GM19025 (cell line): ENCODE data around the gene SBNO2.
"Not testable (repeated sequence)": the region's sequence is repeated elsewhere in the genome, so short reads cannot be mapped to it uniquely, and the experiment has no call there.

Experiments used
- ATAC-seq: cut with Tn5 transposase; IDR thresholded peaks from one replicate; pipeline ENCODE4 v1.9.1; 2021; ENCODE audit warnings: mild to moderate bottlenecking, low read depth, moderate library complexity; ENCODE audit not compliant: unreplicated experiment

SBNO2 gene

DNA sequence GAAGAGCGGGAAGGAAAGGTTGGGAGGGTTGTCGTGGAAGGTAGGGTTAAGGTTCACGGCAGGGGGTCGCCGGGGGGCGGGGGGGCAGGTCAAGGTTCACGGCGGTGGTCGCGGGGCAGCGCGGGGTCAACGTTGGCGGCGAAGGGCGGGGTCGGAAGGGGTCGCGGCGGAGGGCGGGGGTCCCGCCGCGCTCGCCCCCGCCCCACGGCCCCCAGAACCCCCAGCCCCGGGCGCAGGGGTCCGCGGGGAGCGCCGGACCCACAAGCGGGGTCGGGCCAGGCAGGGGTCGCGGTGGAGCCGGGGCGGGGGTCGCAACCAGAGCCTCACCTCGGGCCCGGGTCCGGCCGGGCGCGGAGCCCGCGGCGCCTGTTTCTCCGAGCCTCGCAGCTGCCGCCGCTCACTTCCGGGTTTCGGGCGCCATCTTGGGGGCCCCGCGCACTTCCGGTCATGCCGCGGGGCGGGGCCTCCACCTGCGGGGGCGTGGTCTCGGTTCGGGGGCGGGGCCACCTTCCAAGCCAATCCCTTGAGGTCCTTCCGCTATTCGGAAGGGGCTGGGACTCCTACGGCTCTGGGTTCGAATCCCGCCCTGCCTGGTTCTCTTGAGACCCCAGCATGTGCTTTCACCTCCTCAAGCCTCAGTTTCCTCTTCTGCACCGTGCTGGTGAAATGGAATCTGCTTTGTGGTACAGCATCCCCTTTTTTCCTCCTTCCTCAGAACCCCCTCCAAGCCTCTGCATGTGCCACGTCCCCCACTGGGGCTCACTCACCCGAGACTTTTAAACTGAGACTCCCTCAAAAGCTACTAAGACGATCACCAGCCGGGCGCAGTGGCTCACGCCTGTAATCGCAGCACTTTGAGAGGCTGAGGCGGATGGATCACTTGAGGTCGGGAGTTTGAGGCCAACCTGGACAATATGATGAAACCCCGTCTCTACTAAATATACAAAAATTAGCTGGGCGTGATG, at the start of gene SBNO2:
TSS of gene SBNO2 (minus strand) at position 424 of the 965 bp plus-strand sequence. CDS start 19,992 bp downstream, outside the sequence.
- ATAC-seq, result no peak

DNA sequence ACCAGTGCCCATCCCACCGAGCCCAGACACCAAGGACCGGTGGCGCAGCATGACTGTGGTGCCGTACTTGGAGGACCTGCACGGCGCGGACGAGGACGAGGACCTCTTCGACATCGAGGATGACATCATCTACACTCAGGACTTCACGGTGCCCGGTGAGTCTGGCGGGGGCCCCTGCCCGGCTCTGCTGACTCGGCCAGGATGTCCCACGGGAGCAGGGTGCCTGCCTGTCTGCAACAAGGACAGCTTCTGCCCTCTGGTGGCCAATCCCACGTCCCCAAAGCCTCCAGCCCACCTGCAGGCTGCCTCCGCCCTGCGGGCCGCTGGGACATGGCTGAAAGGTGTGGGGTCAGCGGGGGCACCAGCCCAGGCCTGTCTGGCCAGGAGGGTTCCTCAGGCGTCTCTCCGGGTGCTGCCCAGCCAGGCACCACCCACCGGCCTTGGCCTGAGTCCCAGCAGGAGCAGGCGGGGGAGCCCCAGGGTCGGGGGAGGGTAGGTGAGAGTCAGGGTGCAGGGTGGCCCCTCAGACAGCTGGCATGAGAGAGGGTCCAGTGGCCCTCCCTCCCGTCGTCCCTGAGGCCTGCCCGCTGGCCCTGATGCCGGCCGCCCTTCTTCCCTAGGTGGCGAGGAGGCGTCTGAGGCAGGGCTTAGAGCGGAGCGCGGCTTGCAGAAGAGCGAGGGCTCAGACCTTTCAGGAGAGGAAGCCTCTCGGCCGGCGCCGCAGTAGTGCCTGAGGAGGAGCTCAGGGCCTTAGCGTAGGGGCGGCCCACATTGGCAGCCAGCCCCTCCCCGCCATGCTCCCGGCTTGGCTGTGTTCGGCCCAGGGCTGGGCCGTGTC, 49.2 kb upstream of the SBNO2 start:
- ATAC-seq, result no peak

DNA sequence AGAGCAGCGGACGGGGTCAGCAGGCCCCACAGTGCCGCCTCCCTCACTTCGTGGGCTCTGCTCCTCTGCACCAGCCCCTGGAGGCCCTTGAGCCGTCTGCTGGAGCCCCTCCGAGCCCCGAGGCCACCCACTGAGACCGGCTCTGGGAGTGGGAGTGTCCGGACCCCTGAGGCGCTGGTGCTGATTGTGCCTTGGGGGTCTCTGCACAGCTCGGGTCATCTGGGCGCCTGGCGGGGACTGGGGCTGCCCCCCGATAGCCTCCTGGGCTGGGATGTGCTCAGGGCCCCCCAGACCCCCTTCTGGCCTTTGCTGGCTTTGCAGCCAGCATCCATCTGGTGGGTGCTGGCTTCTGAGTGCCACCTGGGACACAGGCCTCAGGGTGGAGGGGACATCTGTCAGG, 48.3 kb upstream of the SBNO2 start:
- no peak for ATAC-seq

GRCh38 chr19:1221904-1222255, 47.8 kb upstream of the SBNO2 start:
- no peak for ATAC-seq

DNA sequence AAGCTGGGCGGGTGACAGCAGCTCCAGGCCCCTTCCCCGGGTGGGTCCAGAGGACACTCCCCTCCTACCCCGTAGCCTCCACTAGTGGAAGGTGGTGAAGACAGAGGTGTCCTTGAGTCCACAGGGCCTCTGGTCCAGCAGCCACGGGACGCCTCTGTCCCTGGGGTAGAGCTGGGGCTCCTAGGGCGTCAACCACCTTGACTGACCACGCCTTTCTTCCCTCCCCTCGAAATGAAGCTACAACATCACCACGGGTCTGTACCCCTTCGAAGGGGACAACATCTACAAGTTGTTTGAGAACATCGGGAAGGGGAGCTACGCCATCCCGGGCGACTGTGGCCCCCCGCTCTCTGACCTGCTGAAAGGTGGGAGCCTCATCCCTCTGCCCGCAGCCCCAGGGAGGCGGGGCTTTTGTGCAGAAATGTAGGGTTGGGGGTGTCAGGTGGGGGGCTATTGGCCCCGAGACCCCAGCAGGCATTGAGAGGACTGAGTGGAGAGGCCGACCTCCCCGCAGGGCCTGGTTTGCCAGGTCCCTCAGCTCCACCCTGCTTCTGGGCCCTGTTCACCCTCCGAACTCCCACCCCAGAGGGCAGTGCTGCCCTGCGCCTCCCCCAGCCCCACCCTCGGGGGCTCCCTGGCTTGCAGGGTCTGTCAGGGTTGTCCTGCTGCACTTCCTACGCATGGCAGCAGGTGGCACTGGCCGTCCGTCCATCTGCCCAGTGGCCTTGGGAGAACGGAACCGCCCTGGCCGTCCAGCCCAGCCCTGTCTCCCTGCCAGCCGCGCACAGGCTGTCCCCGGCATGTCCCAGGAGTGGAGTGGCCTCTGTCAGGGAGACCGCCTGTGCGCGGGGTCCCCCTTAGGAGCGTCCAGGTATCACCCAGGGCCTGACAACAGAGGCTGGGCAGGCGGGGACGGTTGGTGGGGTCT, 47.2 kb upstream of the SBNO2 start:
- ATAC-seq, result no peak

- ATAC-seq, result no peak
Measured at GRCh38 chr19:1220477-1220930, 46.4 kb upstream of the SBNO2 start.

- no peak for ATAC-seq
Measured at GRCh38 chr19:1219786-1220476, 45.9 kb upstream of the SBNO2 start.

- ATAC-seq, result no peak
Measured at GRCh38 chr19:1218751-1219567, 44.9 kb upstream of the SBNO2 start.

DNA sequence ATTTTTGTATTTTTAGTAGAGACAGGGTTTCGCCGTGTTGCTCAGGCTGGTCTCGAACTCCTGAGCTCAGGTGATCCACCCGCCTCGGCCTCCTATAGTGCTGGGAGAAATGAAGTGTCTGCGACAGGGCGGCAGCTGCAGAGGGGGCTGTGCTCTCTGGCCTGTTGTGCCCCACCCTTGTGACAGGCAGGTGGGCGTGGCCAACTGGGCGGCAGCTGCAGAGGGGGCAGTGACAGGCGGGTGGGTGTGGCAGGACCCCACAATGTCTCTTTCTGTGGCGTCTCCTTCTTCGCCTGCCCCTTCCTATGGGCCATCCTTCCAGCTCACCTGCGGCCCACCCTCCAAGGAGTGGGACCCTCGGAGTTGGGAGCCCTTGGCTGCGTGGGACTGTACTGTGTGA, 43.3 kb upstream of the SBNO2 start:
- ATAC-seq, result no peak

GRCh38 chr19:1216756-1217155, 42.7 kb upstream of the SBNO2 start:
- no peak for ATAC-seq

DNA sequence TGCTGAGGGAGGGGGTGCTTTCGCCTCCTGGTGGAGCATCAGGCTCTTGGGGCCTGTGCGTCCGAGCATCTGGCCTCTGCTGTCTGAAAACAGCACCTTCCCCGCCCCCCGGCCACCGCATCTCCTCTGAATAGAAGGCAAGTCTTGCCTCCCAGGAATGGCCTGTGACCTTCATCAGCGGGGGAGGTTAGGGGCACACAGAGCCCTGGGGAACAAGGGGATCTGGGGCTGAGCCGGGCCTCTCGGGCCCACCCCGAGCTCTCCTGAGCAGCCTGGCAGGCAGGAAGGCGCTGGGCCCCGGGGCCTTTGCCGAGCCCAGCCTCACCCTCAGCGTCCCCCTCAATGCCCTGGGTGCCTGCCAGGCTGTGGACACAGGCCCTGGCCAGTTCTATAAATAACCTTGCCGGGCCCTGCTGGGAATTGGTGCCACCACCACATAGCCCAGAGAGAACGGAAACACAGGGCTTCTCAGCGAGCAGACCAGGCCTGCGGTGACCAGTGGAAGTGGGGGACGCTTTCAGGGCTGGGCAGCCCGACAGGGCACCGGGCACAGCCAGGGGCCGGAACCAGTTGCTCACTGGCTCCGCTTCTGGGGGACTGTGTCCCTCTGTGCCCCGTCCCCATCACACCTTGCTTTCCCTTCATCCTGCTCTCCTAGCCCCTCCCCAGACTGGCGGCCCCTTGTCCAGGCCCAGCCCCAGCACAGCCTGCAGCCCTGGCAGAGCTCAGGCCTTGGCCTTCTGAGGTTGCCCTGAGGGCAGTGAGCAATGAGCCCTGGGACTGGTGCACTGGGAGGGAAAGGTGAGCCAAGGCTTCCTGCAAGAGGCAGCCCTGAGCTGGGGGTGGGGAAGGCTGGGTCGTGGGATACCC, 41.0 kb upstream of the SBNO2 start:
- no peak for ATAC-seq

DNA sequence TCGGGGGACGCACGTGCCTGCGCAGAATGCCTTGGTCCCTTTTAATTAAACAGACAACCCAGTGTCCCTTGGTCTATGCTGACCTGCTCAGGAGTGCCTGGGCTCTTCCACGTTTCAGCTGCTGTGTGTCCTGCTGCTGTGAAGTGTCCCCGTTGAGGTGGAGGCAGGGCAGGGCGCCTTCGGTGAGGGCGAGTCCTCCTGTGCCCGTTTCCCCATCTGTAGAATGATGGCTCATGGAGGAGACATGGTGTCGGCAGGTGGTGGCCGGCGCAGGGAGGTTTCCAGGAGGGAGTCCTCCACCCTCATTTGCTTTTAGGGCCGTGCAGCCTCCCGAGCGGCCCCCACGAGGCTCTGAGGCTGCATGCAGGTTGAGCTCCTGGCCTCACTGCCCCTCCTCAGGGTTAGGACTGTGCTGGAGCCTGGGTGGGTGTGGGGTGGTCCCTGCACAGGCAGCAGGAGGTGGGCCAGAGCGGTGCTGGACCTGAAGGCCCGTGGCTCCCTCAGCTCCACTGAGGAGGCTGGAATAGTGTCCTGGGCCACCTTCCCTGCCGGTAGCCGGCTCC, 40.3 kb upstream of the SBNO2 start:
- ATAC-seq, result no peak

GRCh38 chr19:1213391-1214286, 39.6 kb upstream of the SBNO2 start:
- no peak for ATAC-seq

GRCh38 chr19:1211494-1212234, 37.6 kb upstream of the SBNO2 start:
- no peak for ATAC-seq

GRCh38 chr19:1210227-1210538, 36.1 kb upstream of the SBNO2 start:
- no peak for ATAC-seq

DNA sequence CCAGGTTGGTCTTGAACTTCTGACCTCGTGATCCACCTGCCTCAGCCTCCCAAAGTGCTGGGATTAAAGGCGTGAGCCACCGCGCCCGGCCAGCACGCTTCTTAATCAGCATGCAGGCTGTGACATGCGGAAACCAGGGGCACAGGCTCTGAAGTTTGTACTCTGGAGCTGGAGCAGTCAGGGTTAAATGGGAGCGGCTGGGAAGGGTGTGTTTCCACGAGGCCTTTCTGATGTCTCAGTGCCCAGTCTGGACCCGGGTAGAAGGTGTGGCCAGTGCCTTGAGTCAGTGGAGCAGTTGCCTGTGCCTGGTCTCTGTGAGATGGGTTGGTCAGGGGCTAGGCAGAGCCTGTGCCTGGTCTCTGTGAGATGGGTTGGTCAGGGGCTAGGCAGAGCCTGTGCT, 34.8 kb upstream of the SBNO2 start:
- not testable (repeated sequence) for ATAC-seq
